ENCODE results near the gene PCDHB13.
"Not testable (repeated sequence)": the region's sequence is repeated elsewhere in the genome, so short reads cannot be mapped to it uniquely, and the experiment has no call there.

Gene PCDHB13

DNA sequence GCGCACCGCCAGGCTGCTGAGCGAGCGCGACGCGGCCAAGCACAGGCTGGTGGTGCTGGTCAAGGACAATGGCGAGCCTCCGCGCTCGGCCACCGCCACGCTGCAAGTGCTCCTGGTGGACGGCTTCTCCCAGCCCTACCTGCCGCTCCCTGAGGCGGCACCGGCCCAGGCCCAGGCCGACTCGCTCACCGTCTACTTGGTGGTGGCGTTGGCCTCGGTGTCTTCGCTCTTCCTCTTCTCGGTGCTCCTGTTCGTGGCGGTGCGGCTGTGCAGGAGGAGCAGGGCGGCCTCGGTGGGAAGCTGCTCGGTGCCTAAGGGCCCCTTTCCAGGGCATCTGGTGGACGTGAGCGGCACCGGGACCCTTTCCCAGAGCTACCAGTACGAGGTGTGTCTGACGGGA is 12.1 kb upstream of the PCDHB13 start:
- not testable (repeated sequence) for DNase-seq

DNA sequence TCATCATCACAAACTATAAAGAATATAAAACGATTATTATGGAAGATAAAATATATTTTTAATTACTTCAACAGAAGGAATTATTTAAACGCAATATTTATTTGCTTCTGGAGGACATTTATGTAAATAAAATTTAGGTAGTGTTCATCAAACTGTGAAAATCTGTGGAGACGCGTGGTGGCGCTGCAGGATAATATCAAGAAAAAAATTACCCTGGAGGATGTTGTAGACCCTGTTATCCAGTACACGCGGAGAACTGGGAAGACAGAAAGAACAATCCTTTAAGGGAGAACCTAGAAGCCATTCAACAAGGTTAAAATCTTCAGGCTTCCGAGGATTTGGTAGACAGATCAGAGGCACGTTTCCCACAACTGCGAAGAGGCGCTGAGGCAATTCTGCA is 5.2 kb upstream of the PCDHB13 start, which contains the start of gene PCDHB12:
TSS of gene PCDHB12 (plus strand) at position 242 of the 400 bp plus-strand sequence. CDS start 189 bp downstream, outside the sequence.
- peak in 1 of 14 donors; percentile 29 for DNase-seq

DNA sequence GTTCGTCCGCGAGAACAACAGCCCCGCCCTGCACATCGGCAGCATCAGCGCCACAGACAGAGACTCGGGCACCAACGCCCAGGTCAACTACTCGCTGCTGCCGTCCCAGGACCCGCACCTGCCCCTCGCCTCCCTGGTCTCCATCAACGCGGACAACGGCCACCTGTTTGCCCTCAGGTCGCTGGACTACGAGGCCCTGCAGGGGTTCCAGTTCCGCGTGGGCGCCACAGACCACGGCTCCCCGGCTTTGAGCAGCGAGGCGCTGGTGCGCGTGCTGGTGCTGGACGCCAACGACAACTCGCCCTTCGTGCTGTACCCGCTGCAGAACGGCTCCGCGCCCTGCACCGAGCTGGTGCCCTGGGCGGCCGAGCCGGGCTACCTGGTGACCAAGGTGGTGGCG is 3.4 kb upstream of the PCDHB13 start:
- not testable (repeated sequence) for DNase-seq

DNA sequence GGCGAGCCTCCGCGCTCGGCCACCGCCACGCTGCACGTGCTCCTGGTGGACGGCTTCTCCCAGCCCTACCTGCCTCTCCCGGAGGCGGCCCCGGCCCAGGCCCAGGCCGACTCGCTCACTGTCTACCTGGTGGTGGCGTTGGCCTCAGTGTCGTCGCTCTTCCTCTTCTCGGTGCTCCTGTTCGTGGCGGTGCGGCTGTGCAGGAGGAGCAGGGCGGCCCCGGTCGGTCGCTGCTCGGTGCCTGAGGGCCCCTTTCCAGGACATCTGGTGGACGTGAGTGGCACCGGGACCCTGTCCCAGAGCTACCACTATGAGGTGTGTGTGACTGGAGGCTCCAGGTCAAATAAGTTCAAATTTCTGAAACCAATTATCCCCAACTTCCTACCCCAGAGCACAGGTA is 2.9 kb upstream of the PCDHB13 start:
- DNase-seq, result not testable (repeated sequence)

DNA sequence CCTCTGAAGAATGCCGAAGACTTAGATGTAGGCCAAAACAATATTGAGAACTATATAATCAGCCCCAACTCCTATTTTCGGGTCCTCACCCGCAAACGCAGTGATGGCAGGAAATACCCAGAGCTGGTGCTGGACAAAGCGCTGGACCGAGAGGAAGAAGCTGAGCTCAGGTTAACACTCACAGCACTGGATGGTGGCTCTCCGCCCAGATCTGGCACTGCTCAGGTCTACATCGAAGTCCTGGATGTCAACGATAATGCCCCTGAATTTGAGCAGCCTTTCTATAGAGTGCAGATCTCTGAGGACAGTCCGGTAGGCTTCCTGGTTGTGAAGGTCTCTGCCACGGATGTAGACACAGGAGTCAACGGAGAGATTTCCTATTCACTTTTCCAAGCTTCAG is 864 bp downstream of the PCDHB13 start:
- not testable (repeated sequence) for DNase-seq

DNA sequence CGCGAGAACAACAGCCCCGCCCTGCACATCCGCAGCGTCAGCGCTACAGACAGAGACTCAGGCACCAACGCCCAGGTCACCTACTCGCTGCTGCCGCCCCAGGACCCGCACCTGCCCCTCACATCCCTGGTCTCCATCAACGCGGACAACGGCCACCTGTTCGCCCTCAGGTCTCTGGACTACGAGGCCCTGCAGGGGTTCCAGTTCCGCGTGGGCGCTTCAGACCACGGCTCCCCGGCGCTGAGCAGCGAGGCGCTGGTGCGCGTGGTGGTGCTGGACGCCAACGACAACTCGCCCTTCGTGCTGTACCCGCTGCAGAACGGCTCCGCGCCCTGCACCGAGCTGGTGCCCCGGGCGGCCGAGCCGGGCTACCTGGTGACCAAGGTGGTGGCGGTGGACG is 1.8 kb downstream of the PCDHB13 start:
- DNase-seq, result not testable (repeated sequence)

DNA sequence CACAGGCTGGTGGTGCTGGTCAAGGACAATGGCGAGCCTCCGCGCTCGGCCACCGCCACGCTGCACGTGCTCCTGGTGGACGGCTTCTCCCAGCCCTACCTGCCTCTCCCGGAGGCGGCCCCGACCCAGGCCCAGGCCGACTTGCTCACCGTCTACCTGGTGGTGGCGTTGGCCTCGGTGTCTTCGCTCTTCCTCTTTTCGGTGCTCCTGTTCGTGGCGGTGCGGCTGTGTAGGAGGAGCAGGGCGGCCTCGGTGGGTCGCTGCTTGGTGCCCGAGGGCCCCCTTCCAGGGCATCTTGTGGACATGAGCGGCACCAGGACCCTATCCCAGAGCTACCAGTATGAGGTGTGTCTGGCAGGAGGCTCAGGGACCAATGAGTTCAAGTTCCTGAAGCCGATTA is 2.3 kb downstream of the PCDHB13 start:
- DNase-seq, result not testable (repeated sequence)

DNA sequence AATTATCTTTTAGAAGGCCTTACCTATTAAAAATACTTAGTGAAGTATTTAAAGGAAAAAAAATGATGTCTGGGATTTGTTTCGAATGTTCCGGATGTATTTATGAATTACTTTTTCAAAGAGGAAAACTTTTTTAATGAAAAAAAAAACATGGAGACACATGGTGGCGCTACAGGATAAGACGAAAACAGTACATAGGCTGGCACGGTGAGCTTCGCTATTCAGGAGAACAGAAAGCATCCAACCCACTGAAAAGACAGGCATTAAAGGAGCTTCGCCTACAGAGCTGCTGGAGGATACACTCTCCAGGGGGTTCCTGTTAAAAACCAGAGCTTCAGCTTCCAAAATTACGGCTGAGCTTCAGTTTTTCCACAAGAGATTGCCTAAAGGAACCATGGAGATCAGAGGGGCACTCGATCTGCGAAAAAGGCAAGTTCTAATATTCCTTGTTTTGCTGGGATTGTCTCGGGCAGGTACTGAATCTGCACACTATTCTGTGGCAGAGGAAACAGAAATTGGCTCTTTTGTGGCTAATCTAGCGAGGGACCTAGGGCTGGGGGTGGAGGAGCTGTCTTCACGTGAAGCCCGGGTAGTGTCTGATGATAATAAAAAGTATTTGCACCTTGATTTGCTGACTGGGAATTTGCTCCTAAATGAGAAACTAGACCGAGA is 9.5 kb downstream of the PCDHB13 start, which contains the start of gene PCDHB14:
TSS of gene PCDHB14 (plus strand) at position 232 of the 672 bp plus-strand sequence. CDS start at position 395, 163 bp downstream.
- DNase-seq, result peak in 2 of 14 donors; percentile 1 to 13

DNA sequence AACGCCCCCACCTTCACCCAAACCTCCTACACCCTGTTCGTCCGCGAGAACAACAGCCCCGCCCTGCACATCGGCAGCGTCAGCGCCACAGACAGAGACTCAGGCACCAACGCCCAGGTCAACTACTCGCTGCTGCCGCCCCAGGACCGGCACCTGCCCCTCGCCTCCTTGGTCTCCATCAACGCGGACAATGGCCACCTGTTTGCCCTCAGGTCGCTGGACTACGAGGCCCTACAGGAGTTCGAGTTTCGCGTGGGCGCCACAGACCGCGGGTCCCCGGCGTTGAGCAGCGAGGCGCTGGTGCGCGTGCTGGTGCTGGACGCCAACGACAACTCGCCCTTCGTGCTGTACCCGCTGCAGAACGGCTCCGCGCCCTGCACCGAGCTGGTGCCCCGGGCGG is 11.1 kb downstream of the PCDHB13 start:
- not testable (repeated sequence) for DNase-seq

DNA sequence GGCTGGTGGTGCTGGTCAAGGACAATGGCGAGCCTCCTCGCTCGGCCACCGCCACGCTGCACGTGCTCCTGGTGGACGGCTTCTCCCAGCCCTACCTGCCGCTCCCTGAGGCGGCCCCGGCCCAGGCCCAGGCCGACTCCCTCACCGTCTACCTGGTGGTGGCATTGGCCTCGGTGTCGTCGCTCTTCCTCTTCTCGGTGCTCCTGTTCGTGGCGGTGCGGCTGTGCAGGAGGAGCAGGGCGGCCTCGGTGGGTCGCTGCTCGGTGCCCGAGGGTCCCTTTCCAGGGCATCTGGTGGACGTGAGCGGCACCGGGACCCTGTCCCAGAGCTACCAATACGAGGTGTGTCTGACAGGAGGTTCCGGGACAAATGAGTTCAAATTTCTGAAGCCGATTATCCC is 11.7 kb downstream of the PCDHB13 start:
- DNase-seq, result not testable (repeated sequence)

DNA sequence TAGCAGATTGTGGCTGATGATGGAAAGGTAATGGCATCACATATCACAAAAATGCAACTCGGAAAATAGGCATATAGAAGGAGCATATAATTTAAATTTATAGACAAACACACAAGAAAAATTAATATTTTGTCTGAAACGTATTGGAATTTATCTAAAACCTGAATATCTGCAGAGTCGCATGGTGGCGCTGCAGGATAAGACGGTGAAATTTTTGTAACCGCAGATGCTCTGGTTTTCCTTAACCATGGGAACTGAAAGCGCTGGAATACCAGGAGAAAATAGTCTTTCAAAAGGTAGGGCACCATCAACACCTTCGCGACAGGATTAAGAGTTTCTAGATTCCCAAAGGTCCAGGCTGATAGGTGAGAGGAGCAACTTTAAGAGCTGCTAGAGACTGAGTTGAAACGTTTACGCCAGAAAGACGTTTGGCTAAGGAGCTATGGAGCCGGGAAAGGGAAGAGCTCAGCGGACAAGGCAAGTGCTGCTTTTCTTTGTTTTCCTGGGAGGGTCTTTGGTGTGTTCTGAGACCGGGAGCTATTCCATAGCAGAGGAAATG is 20.5 kb downstream of the PCDHB13 start:
- DNase-seq, result no peak

DNA sequence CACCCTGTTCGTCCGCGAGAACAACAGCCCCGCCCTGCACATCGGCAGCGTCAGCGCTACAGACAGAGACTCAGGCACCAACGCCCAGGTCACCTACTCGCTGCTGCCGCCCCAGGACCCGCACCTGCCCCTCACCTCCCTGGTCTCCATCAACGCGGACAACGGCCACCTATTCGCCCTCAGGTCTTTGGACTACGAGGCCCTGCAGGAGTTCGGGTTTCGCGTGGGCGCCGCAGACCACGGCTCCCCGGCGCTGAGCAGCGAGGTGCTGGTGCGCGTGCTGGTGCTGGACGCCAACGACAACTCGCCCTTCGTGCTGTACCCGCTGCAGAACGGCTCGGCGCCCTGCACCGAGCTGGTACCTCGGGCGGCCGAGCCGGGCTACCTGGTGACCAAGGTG is 22.2 kb downstream of the PCDHB13 start:
- DNase-seq, result not testable (repeated sequence)

DNA sequence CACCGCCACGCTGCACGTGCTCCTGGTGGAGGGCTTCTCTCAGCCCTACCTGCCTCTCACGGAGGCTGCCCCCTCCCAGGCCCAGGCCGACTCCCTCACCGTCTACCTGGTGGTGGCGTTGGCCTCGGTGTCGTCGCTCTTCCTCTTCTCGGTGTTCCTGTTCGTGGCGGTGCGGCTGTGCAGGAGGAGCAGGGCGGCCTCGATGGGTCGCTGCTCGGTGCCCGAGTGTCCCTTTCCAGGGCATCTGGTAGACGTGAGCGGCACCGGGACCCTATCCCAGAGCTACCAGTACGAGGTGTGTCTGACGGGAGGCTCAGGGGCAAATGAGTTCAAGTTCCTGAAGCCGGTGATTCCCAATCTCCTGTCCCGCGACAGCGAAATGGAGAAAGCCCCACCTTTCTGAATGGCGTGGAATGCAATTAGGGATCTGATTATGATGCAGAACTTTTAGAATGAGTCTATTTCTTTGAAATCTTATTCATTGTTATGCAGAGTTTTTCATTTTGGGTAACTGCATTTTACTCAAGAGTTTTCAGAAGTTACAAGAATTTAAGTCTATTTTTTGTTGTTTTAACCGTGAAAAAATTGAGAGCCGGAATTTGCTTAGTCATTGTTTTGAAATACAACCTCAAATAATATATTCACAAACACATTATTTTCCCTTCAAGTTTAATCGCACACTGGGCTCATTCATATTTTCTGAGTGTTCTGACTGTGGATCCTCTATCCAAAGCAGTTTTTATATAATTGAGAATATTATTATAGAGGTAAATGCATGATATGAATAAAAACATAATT is 23.0 kb downstream of the PCDHB13 start:
- DNase-seq, result no peak

DNA sequence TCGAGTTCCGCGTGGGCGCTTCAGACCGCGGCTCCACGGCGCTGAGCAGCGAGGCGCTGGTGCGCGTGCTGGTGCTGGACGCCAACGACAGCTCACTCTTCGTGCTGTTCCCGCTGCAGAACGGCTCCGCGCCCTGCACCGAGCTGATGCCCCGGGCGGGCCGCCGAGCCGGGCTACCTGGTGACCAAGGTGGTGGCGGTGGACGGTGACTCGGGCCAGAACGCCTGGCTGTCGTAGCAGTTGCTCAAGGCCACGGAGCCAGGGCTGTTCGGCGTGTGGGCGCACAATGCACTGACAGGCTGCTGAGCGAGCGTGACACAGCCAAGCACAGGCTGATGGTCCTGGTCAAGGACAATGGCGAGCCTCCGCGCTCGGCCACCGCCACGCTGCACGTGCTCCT is 27.8 kb downstream of the PCDHB13 start:
- DNase-seq, result no peak

DNA sequence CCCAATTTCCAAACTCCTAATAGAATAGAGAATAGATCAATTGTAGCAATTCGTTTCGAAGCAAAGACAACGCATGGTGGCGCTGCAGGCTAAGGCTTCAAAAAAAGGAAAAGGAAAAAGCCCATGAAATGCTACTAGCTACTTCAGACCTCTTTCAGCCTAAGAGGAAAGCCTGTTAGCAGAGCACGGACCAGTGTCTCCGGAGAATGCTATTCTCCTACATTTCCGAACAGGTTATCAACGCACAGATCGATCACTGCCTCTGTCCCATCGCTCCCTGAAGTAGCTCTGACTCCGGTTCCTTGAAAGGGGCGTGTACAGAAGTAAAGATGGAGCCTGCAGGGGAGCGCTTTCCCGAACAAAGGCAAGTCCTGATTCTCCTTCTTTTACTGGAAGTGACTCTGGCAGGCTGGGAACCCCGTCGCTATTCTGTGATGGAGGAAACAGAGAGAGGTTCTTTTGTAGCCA is 31.6 kb downstream of the PCDHB13 start, which contains the start of gene PCDHB15:
TSS of gene PCDHB15 (plus strand) at position 146 of the 468 bp plus-strand sequence. CDS start at position 330, 184 bp downstream.
- DNase-seq, result peak in 3 of 14 donors; percentile 1 to 17 (median 4)

DNA sequence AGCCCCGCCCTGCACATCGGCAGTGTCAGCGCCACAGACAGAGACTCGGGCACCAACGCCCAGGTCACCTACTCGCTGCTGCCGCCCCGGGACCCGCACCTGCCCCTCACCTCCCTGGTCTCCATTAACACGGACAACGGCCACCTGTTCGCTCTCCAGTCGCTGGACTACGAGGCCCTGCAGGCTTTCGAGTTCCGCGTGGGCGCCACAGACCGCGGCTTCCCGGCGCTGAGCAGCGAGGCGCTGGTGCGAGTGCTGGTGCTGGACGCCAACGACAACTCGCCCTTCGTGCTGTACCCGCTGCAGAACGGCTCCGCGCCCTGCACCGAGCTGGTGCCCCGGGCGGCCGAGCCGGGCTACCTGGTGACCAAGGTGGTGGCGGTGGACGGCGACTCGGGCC is 33.3 kb downstream of the PCDHB13 start:
- not testable (repeated sequence) for DNase-seq

DNA sequence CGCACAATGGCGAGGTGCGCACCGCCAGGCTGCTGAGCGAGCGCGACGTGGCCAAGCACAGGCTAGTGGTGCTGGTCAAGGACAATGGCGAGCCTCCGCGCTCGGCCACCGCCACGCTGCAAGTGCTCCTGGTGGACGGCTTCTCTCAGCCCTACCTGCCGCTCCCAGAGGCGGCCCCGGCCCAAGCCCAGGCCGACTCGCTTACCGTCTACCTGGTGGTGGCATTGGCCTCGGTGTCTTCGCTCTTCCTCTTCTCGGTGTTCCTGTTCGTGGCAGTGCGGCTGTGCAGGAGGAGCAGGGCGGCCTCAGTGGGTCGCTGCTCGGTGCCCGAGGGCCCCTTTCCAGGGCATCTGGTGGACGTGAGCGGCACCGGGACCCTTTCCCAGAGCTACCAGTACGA is 33.7 kb downstream of the PCDHB13 start:
- not testable (repeated sequence) for DNase-seq

DNA sequence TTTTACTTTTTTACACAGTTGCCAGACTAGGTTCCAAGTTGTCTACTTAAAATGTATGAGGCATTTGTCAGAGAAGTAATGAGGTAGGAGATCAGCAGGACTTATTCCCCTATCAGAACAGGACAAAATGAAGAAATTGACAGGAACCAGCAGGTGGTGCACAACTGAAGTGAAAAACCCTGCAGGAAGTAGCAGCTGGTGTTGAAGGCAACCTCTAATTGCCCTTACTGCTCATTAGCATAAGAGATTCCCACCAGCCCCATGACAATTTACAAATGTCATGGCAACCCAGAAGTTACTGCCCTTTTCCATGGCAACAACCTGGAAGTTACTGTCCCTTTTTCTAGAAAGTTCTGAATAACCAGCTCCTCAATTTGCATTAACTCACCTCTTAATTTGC is 36.9 kb downstream of the PCDHB13 start:
- no peak for DNase-seq

DNA sequence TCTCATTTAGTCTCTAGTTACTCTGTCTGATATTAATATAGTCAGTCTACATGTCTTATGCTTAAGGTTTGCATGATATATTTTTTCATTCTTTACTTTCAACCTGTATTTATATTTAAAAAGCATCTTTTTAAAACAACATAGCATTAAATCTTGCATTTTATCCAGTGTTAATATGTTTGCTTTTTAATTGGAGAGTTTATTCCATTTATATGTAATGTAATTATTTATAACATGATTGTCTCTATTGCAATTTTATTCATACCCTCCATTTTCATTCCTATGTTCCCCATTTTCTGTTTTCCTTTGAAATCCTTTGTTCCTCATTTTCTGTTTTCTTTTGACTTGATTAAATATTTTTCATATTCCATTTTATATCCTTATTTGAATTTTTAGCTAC is 44.7 kb downstream of the PCDHB13 start:
- no peak for DNase-seq

DNA sequence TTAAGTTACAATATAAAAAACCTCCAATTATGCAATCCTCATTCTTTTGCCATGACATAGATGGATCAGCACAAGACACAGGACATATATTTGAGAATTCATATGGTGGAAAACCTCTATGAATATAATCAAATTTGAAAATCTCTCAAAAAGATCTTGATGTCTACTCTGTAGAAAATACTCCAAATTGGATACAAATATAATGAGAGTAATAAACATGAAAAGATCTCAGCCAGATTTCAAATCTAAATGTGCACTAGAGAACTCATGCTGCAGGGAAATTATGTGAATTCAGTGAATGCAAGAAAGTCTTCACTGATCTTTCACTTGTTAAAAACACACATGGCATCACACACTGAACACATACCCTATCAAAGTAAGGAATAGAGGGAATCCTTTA is 45.2 kb downstream of the PCDHB13 start:
- DNase-seq, result no peak

DNA sequence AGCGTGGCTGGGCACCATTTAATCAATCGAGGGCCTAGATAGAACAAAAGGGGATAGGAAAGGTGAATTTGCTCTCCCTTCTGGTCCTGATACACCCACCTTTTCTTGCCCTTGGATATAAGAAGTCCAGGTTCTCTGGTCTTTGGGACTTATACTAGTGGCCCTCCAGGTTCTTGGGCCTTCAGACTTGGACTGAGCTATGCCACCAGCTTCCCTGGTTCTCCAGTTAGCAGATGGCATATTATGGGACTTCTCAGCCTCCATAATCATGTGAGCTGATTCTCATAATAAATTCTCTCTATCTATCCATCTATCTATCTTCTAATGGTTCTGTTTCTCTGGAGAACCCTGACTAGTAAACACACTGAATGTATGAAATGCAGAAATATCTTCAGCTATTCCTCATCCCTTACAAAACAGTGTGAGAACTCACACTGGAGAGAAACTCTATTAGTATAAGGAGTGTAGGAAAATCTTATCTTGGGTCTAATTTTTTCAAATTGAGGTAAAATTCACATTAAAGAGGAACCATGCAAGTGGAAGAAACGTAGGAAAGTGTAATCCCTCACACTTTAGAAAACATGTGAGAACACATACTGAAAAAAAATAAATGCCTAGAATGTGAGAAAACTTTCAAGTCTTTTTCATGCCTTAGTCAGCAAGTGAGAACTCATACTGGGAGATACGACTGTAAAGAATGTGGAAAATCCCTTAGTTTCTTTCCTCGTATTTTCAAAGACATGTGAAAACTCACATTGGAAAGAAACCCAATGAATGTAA is 46.9 kb downstream of the PCDHB13 start:
- no peak for DNase-seq

DNA sequence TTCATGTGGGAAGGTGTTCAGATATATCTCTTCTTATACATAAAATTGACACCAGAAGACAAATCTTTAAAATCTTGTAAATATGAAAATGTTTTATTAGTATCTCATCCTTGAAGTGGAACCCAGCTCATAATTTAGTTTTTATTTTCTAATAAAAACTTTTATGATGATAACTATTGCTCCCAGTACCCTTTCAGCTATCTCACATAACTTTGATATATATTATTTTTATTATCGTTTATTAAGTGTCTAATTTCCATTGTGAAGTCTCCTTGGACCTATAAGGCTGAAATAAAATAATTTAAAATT is 47.5 kb downstream of the PCDHB13 start:
- no peak for DNase-seq

All from C1 segment of cervical spinal cord (tissue), 14 donors.